ENCODE measurements around the gene AMOTL1.

GRCh38 chr11:94747146-94747545 is 21.0 kb upstream of the AMOTL1 start:
- TF ChIP-seq POLR2AphosphoS5 (IDR thresholded peaks at IDR 0.05; ENCODE audit: low read depth), result no peak
- no peak for TF ChIP-seq CTCF (IDR thresholded peaks at IDR 0.05; ENCODE audit: insufficient read depth, low read length)
- TF ChIP-seq REST (IDR thresholded peaks at IDR 0.05; ENCODE audit: insufficient replicate concordance, low read depth), result no peak
- no peak for TF ChIP-seq GABPA (IDR thresholded peaks at IDR 0.05; ENCODE audit: low read depth)
